Kidney (tissue), 14 donors: ENCODE data around the gene SRD5A1. TPM values are rescaled to one million over a fixed set of nuclear protein-coding genes. Genes with fewer than 3 reads are reported as not detected.

Experiments
- DNase-seq, 5 donors: peaks; one replicate each; pipeline ENCODE4 v3.0.0-alpha.2; 2013 to 2020
- FAIRE-seq: peaks from 2 replicates; lab custom pipeline; 2012; peaks lifted over from hg19 to GRCh38; lab: Jason Lieb, UNC
- H3K27ac ChIP-seq, 2 donors: one replicate each; pipeline ENCODE4 v1.7.0; 2013; ENCODE audit warnings: low read depth in 2 of 2, low read length in 2 of 2, inconsistent platforms in 1 of 2
- H3K27me3 ChIP-seq: one replicate; pipeline ENCODE4 v1.7.1; 2013; ENCODE audit warnings: low read length, inconsistent platforms; ENCODE audit not compliant: control insufficient read depth, insufficient read depth
- H3K36me3 ChIP-seq, 3 donors: one replicate each; pipeline versions ENCODE4 v1.7.0 to v1.7.1; 2013; ENCODE audit warnings: low read length in 3 of 3, control low read depth in 1 of 3, inconsistent platforms in 1 of 3; ENCODE audit not compliant: insufficient read depth in 3 of 3, control insufficient read depth in 2 of 3
- H3K4me1 ChIP-seq, 3 donors: one replicate each; pipeline versions ENCODE4 v1.7.0 to v1.7.1; 2013; ENCODE audit warnings: low read length in 3 of 3, inconsistent platforms in 1 of 3, low read depth in 1 of 3; ENCODE audit not compliant: control insufficient read depth in 2 of 3, insufficient read depth in 2 of 3
- H3K4me3 ChIP-seq, 3 donors: one replicate each; pipeline versions ENCODE4 v1.7.0 to v1.8.1; 2013; ENCODE audit warnings: low read length in 3 of 3, control low read depth in 1 of 3, inconsistent platforms in 1 of 3
- H3K9ac ChIP-seq, 3 donors: one replicate each; pipeline versions ENCODE4 v1.7.0 to v1.7.1; 2013; ENCODE audit warnings: low read length in 3 of 3, control low read depth in 1 of 3, inconsistent platforms in 1 of 3
- H3K9me3 ChIP-seq, 3 donors: one replicate each; pipeline versions ENCODE4 v1.7.0 to v1.7.1; 2013; ENCODE audit warnings: low read length in 3 of 3, control low read depth in 1 of 3, inconsistent platforms in 1 of 3; ENCODE audit not compliant: control insufficient read depth in 2 of 3, insufficient read depth in 1 of 3
- intact Hi-C: fragments of 100-400 bp; cut with DNase I; formaldehyde crosslinking; loops from one replicate; pipeline ENCODE4 v1.11.1; 2022
- polyA plus RNA-seq: library from polyadenylated mRNA; stranded (reverse); fragments of 350-450 nt; fragmentation: Illumina TruSeq; extraction: RNeasy Lipid Tissue Mini Kit (QIAGEN cat#74804); gene quantifications from one replicate; pipeline ENCODE4 v1.2.3, GENCODE V29; 2014; ENCODE audit warnings: low read depth, low replicate concordance; ENCODE audit not compliant: insufficient read depth
- total RNA-seq: library from RNA; stranded (reverse); fragmentation: NEBNext Ultra II Directional; extraction: Animal tissue kit (Norgen Biotek cat#: 25700); gene quantifications from one replicate; pipeline ENCODE4 v1.2.1, GENCODE V29; 2021
- TF ChIP-seq, protein P1 (sequence below): IDR thresholded peaks from 3 replicates; pipeline ENCODE4 v1.5.1; 2012; ENCODE audit warnings: mild to moderate bottlenecking, moderate library complexity, borderline replicate concordance; ENCODE audit not compliant: insufficient read depth; ENCODE audit errors: extremely low read depth
- donor health status: control.
- donor health status: control.
- donor health status: control.
- donor health status: control.
- donor health status: control.
- donor health status: DM: yes; HTN: yes; CAD: no.
- donor health status: Normal renal cell carcinoma (clear cell type).

The SRD5A1 gene
- total and polyA plus RNA-seq, 2 donors from 2014 or later, result 6.5 to 13.1 TPM

DNA sequence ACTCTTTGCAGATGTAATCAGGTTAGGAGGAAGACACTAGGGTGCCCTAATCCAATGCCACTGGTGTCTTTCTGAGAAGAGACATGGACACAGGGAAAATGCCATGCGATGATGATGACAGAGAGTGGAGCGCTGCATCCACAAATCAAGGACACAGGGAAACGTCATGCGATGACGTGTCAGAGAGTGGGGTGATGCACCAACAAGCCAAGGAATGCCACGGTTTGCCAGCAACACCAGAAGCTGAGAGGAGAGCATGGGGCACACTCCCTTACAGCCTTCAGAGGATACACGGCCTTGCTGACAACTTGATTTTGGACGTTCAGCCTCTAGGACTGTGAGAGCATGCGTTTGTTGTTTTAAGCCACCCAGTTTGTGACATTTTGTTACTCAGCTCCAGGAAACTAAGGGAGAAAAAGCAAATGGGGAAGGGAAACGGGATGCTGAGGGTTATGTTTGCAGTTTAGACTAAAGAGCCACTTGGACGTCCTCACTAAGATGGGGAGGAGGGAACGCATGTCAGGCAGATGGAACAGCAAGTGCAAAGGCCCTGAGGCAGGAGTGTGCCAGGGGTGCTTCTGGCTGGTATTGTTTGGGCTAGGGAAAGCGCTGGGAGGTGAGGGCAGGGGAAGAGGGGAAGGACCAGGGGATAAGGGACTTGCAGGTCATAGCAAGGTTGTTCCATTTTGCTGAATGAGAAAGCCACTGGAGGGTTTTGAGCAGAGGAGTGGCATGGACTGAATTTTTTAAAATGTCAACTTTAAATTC lies 77.5 kb downstream of the SRD5A1 start:
- Histone ChIP-seq H3K4me3 (no peak overlapping the region), H3K9me3 (no peaks in the 10 kb centered on the region), H3K27ac (no peak overlapping the region), H3K4me1 (peaks cover 0 to 13% (median 3%) of the 10 kb centered on the region in 3 donors), H3K27me3 (no peaks in the 10 kb centered on the region), H3K9ac (no peak overlapping the region), H3K36me3 (no peaks in the 10 kb centered on the region)
- intact Hi-C loops, result no loop called here
- TF ChIP-seq, protein P1, sequence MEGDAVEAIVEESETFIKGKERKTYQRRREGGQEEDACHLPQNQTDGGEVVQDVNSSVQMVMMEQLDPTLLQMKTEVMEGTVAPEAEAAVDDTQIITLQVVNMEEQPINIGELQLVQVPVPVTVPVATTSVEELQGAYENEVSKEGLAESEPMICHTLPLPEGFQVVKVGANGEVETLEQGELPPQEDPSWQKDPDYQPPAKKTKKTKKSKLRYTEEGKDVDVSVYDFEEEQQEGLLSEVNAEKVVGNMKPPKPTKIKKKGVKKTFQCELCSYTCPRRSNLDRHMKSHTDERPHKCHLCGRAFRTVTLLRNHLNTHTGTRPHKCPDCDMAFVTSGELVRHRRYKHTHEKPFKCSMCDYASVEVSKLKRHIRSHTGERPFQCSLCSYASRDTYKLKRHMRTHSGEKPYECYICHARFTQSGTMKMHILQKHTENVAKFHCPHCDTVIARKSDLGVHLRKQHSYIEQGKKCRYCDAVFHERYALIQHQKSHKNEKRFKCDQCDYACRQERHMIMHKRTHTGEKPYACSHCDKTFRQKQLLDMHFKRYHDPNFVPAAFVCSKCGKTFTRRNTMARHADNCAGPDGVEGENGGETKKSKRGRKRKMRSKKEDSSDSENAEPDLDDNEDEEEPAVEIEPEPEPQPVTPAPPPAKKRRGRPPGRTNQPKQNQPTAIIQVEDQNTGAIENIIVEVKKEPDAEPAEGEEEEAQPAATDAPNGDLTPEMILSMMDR, result no peak
- DNase-seq (no peak), FAIRE-seq (no peak)

GRCh38 chr5:6711409-6712141 lies 78.3 kb downstream of the SRD5A1 start:
- Histone ChIP-seq H3K4me3 (peak overlapping the region in 2 of 3 donors; percentile 62 to 86), H3K9me3 (no peaks in the 10 kb centered on the region)
- intact Hi-C loops, result no loop called here

DNA sequence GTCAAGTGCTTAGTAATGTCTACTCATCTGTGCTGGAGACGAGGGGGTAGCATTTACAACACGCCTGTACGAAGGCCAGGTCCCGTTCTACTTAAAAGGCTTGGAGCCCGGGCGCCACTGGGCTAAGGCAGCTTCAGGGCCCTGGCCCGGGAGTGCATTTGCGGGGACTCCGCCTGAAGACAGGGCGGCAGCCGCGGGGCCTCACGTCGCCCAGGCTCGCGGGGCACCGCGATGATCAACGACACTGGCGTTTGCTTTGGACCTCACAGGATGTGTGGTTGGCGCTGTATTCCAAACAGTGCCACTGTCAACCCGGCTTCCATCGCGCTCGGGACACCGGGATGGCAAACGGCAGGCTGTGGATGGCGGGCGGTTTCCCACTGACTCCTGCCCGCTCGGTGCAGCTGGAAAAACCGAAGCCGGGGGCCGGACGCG lies 78.9 kb downstream of the SRD5A1 start:
- peak overlapping the region; percentile 95 to 97 for H3K27ac ChIP-seq
- no peaks in the 10 kb centered on the region for H3K27me3 ChIP-seq
- FAIRE-seq (no peak), DNase-seq (peak; percentile 51 to 86 (median 62))
- peak overlapping the region in 2 of 3 donors; percentile 81 for H3K9ac ChIP-seq
- H3K4me3 ChIP-seq, result peak overlapping the region; percentile 52 to 86 (median 62)
- peaks cover 0 to 2% (median 0%) of the 10 kb centered on the region in 3 donors for H3K36me3 ChIP-seq
- TF ChIP-seq, protein P1, result no peak
- peaks cover 0 to 24% (median 12%) of the 10 kb centered on the region in 3 donors for H3K4me1 ChIP-seq
- intact Hi-C loops, result no loop called here
- no peaks in the 10 kb centered on the region for H3K9me3 ChIP-seq

More at GRCh38 chr5:6711409-6712141, 78.3 kb downstream of the SRD5A1 start:
- Histone ChIP-seq H3K27me3 (no peaks in the 10 kb centered on the region), H3K4me1 (peaks cover 0 to 19% (median 12%) of the 10 kb centered on the region in 3 donors), H3K36me3 (peaks cover 0 to 2% (median 0%) of the 10 kb centered on the region in 3 donors), H3K9ac (peak overlapping the region in 1 of 3 donors; percentile 81), H3K27ac (peak overlapping the region; percentile 95 to 97)
- DNase-seq (no peak), FAIRE-seq (no peak)
- TF ChIP-seq, protein P1, result no peak
